ENCODE data around the gene PBRM1.
"Not testable (repeated sequence)": the region's sequence is repeated elsewhere in the genome, so short reads cannot be mapped to it uniquely, and the experiment has no call there.

PBRM1 gene

GRCh38 chr3:52536369-52537164, 149.1 kb downstream of the PBRM1 start, which contains the start of gene UQCC5:
UQCC5 (plus strand) TSS chr3:52536605; CDS start chr3:52536756, 151 bp downstream.
- DNase-seq = peak; percentile 99

- DNase-seq = no peak
Measured at GRCh38 chr3:52536112-52536368, 149.7 kb downstream of the PBRM1 start.

- DNase-seq = no peak
Measured at GRCh38 chr3:52535411-52536111, 150.2 kb downstream of the PBRM1 start.

- peak; percentile 61 for DNase-seq
Measured at GRCh38 chr3:52534281-52535183, 151.2 kb downstream of the PBRM1 start.

GRCh38 chr3:52533623-52534280, 152.0 kb downstream of the PBRM1 start, which contains the start of gene NT5DC2:
NT5DC2 (minus strand) TSS chr3:52533857; CDS start chr3:52533737, 120 bp downstream.
- peak; percentile 89 for DNase-seq

- DNase-seq = peak; percentile 73
Measured at GRCh38 chr3:52532838-52533622, 152.7 kb downstream of the PBRM1 start.

- DNase-seq = peak; percentile 68
Measured at GRCh38 chr3:52532517-52532837, 153.2 kb downstream of the PBRM1 start.

GRCh38 chr3:52531860-52532516, 153.7 kb downstream of the PBRM1 start:
- DNase-seq = peak; percentile 63

GRCh38 chr3:52530918-52531826, 154.5 kb downstream of the PBRM1 start:
- DNase-seq = peak; percentile 60

GRCh38 chr3:52529376-52530333, 156.1 kb downstream of the PBRM1 start:
- DNase-seq = peak; percentile 57

- peak; percentile 59 for DNase-seq
Measured at GRCh38 chr3:52528586-52529375, 156.9 kb downstream of the PBRM1 start.

GRCh38 chr3:52527732-52528585, 157.8 kb downstream of the PBRM1 start:
- DNase-seq = peak; percentile 61

- DNase-seq = peak; percentile 52
Measured at GRCh38 chr3:52527039-52527731, 158.5 kb downstream of the PBRM1 start.

GRCh38 chr3:52526671-52527038, 159.1 kb downstream of the PBRM1 start:
- not testable (repeated sequence) for DNase-seq

GRCh38 chr3:52525680-52526561, 159.8 kb downstream of the PBRM1 start:
- DNase-seq = no peak
